ENCODE measurements around the gene MDFIC.

DNA sequence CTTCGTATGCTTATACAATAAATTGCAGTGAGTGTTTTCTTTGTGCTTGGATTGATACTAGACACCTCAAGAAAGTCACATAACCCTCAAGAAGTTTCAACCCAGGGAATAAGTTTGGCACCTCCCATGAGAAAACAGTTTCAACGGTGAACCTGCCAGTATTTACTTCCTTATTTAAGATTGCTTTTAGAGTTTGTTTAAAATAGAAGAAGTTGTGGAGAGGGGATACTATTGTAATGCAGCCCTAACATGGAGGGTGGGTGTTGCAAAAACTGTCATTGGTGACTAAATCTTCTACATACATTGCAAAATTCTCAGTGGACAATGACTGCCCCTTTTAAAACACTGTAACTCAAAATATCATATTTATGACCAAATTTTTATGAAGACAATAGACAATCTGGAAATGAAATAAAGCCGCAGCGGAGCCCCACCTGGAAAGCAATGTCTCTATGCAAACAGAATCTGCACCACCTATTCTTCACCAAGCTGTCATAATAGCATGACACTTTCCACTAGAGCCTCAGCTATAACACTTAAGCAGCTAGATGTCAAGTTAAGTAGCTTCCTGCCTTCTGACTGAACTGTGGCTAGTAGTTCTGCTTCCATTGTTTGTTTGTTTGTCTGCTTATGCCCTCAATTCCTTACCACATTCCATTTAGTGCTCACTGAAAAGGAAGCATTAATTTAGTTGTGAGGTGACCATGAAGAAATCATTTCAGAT is 98.2 kb downstream of the MDFIC start:
- no peak for TF ChIP-seq POLR2A (IDR thresholded peaks at IDR 0.05; ENCODE audit: low read depth, low read length)
- TF ChIP-seq SMC3 (IDR thresholded peaks at IDR 0.05; ENCODE audit: low read depth, low read length): no peak
- TF ChIP-seq, protein P1, sequence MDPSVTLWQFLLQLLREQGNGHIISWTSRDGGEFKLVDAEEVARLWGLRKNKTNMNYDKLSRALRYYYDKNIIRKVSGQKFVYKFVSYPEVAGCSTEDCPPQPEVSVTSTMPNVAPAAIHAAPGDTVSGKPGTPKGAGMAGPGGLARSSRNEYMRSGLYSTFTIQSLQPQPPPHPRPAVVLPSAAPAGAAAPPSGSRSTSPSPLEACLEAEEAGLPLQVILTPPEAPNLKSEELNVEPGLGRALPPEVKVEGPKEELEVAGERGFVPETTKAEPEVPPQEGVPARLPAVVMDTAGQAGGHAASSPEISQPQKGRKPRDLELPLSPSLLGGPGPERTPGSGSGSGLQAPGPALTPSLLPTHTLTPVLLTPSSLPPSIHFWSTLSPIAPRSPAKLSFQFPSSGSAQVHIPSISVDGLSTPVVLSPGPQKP (IDR thresholded peaks at IDR 0.05; ENCODE audit: borderline replicate concordance, low read depth, low read length): no peak
- TF ChIP-seq, protein P2, sequence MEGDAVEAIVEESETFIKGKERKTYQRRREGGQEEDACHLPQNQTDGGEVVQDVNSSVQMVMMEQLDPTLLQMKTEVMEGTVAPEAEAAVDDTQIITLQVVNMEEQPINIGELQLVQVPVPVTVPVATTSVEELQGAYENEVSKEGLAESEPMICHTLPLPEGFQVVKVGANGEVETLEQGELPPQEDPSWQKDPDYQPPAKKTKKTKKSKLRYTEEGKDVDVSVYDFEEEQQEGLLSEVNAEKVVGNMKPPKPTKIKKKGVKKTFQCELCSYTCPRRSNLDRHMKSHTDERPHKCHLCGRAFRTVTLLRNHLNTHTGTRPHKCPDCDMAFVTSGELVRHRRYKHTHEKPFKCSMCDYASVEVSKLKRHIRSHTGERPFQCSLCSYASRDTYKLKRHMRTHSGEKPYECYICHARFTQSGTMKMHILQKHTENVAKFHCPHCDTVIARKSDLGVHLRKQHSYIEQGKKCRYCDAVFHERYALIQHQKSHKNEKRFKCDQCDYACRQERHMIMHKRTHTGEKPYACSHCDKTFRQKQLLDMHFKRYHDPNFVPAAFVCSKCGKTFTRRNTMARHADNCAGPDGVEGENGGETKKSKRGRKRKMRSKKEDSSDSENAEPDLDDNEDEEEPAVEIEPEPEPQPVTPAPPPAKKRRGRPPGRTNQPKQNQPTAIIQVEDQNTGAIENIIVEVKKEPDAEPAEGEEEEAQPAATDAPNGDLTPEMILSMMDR (conservative IDR thresholded peaks at IDR 0.05; ENCODE audit: low read depth, low read length): no peak
- no peak for TF ChIP-seq RAD21 (IDR thresholded peaks at IDR 0.05; ENCODE audit: low read length)
- no peak for TF ChIP-seq BHLHE40 (IDR thresholded peaks at IDR 0.05; ENCODE audit: low read depth, low read length)
- TF ChIP-seq RFX5 (IDR thresholded peaks at IDR 0.05; ENCODE audit: low read depth, low read length): no peak
- TF ChIP-seq MXI1 (IDR thresholded peaks at IDR 0.05; ENCODE audit: borderline replicate concordance, low read depth, low read length): no peak
- no peak for TF ChIP-seq CHD1 (IDR thresholded peaks at IDR 0.05; ENCODE audit: low read depth, low read length)
- TF ChIP-seq, protein P3, sequence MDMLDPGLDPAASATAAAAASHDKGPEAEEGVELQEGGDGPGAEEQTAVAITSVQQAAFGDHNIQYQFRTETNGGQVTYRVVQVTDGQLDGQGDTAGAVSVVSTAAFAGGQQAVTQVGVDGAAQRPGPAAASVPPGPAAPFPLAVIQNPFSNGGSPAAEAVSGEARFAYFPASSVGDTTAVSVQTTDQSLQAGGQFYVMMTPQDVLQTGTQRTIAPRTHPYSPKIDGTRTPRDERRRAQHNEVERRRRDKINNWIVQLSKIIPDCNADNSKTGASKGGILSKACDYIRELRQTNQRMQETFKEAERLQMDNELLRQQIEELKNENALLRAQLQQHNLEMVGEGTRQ (IDR thresholded peaks at IDR 0.05; ENCODE audit: low read depth, low read length): no peak
- TF ChIP-seq NFE2L2 (IDR thresholded peaks at IDR 0.05; ENCODE audit: low read depth, low read length): no peak
- TF ChIP-seq RCOR1 (IDR thresholded peaks at IDR 0.05; ENCODE audit: insufficient replicate concordance, low read length): no peak
- no peak for TF ChIP-seq CEBPB (IDR thresholded peaks at IDR 0.05; ENCODE audit: low read depth, low read length)
- TF ChIP-seq FOS (IDR thresholded peaks at IDR 0.05; ENCODE audit: low read depth, low read length): no peak

Data from IMR-90 (cell line).